ENCODE measurements around the gene EFCAB8.

Gene EFCAB8

GRCh38 chr20:33007376-33008335, 148.9 kb downstream of the EFCAB8 start, which contains the start of gene BPIFB2:
BPIFB2 (plus strand) TSS chr20:33007704; CDS start chr20:33008575, 871 bp downstream.
- no peak for DNase-seq (ENCODE audit: low spot score)

- no peak for DNase-seq (ENCODE audit: low spot score)
Observed at GRCh38 chr20:33008336-33009213, 149.9 kb downstream of the EFCAB8 start.

GRCh38 chr20:33009214-33010132, 150.8 kb downstream of the EFCAB8 start:
- no peak for DNase-seq (ENCODE audit: low spot score)

GRCh38 chr20:33010133-33010504, 151.4 kb downstream of the EFCAB8 start:
- no peak for DNase-seq (ENCODE audit: low spot score)

- no peak for DNase-seq (ENCODE audit: low spot score)
Observed at GRCh38 chr20:33010674-33011449, 152.1 kb downstream of the EFCAB8 start.
